Right ventricle myocardium inferior (tissue), 1 donor: Measurements from ENCODE around the gene SLC49A4. TPM values are rescaled to one million over a fixed set of nuclear protein-coding genes. Genes with fewer than 3 reads are reported as not detected.

ENCODE experiments used
- total RNA-seq: library from RNA; stranded (reverse); fragmentation: NEBNext Ultra II Directional; extraction: Animal tissue kit (Norgen Biotek cat#: 25700); gene quantifications from one replicate; pipeline ENCODE4 v1.2.1, GENCODE V29; 2021
- donor health status: DM: no; HTN: yes; CAD: no; lungs with severe emphysema.

Gene SLC49A4
- total RNA-seq, 1 donor from 2014 or later: 16.1 TPM

Other genes starting within 250 kb of the SLC49A4 start
- 14.0 TPM for gene PARP9, start 230.8 kb upstream of the SLC49A4 start, total RNA-seq
- gene DTX3L, start 230.7 kb upstream of the SLC49A4 start, total RNA-seq: 14.6 TPM
- 0.51 TPM for gene PARP15, start 217.4 kb upstream of the SLC49A4 start, total RNA-seq
- 12.0 TPM for gene PARP14, start 114.2 kb upstream of the SLC49A4 start, total RNA-seq
- 4.9 TPM for gene HSPBAP1, start 1.2 kb upstream of the SLC49A4 start, total RNA-seq
- 5.2 TPM for gene SEMA5B, start 232.7 kb downstream of the SLC49A4 start, total RNA-seq